Suppressor macrophage treated with lipopolysaccharide for 1 hour (primary cell): Measurements from ENCODE around the gene COL4A1.

Source experiments
- DNase-seq, 3 donors: peaks; one replicate each; pipeline ENCODE4 v3.0.0-alpha.2; 2020 to 2022

COL4A1 gene

GRCh38 chr13:110308656-110309359, 1.9 kb upstream of the COL4A1 start:
- no peak for DNase-seq

GRCh38 chr13:110307767-110308655, 1.1 kb upstream of the COL4A1 start:
- no peak for DNase-seq

- DNase-seq, result no peak
Measured at GRCh38 chr13:110306340-110306959, 507 bp downstream of the COL4A1 start.

GRCh38 chr13:110305949-110306339, 1.0 kb downstream of the COL4A1 start:
- no peak for DNase-seq

- no peak for DNase-seq
Measured at GRCh38 chr13:110305544-110305943, 1.4 kb downstream of the COL4A1 start.

GRCh38 chr13:110305001-110305400, 2.0 kb downstream of the COL4A1 start:
- DNase-seq, result no peak

GRCh38 chr13:110304256-110304655, 2.7 kb downstream of the COL4A1 start:
- peak; percentile 47 to 64 (median 51) for DNase-seq

GRCh38 chr13:110303644-110304043, 3.3 kb downstream of the COL4A1 start:
- DNase-seq, result no peak

GRCh38 chr13:110302997-110303396, 4.0 kb downstream of the COL4A1 start:
- no peak for DNase-seq

- no peak for DNase-seq
Measured at GRCh38 chr13:110301606-110302553, 5.1 kb downstream of the COL4A1 start.

GRCh38 chr13:110301083-110301482, 5.9 kb downstream of the COL4A1 start:
- DNase-seq, result no peak

- DNase-seq, result no peak
Measured at GRCh38 chr13:110300090-110300815, 6.7 kb downstream of the COL4A1 start.

- DNase-seq, result no peak
Measured at GRCh38 chr13:110299283-110299840, 7.6 kb downstream of the COL4A1 start.

GRCh38 chr13:110298505-110299282, 8.3 kb downstream of the COL4A1 start:
- no peak for DNase-seq

GRCh38 chr13:110297766-110298504, 9.0 kb downstream of the COL4A1 start:
- DNase-seq, result no peak

- DNase-seq, result no peak
Measured at GRCh38 chr13:110297011-110297410, 9.9 kb downstream of the COL4A1 start.

- DNase-seq, result no peak
Measured at GRCh38 chr13:110294622-110295021, 12.3 kb downstream of the COL4A1 start.

GRCh38 chr13:110294146-110294545, 12.8 kb downstream of the COL4A1 start:
- DNase-seq, result no peak

- no peak for DNase-seq
Measured at GRCh38 chr13:110293649-110294048, 13.3 kb downstream of the COL4A1 start.

GRCh38 chr13:110293037-110293436, 13.9 kb downstream of the COL4A1 start:
- DNase-seq, result no peak
